ENCODE results near the gene GRAMD2B.

GRCh38 chr5:126479810-126480209, 56.6 kb downstream of the GRAMD2B start:
- TF ChIP-seq CTCF (IDR thresholded peaks at IDR 0.05) (no peak), POLR2A (IDR thresholded peaks at IDR 0.05) (no peak)

Data from Peyer's patch (tissue), 4 donors.